Breast epithelium (tissue), 3 donors: ENCODE measurements around the gene FAM187B.

Experiments used
- CTCF ChIP-seq, 3 donors: fragments of 450-650 bp; IDR thresholded peaks; one replicate each; pipeline ENCODE4 v1.5.1; 2016 to 2017; ENCODE audit warnings: antibody characterized with exemption in 3 of 3, mild to moderate bottlenecking in 3 of 3, moderate library complexity in 3 of 3
- POLR2A ChIP-seq: fragments of 450-650 bp; IDR thresholded peaks from one replicate; pipeline ENCODE4 v1.6.1; 2016; ENCODE audit warnings: antibody characterized with exemption, mild to moderate bottlenecking, moderate library complexity

- TF ChIP-seq CTCF (IDR thresholded peaks at IDR 0.05): no peak
- no peak for TF ChIP-seq POLR2A
Observed at GRCh38 chr19:35195830-35196229, 32.7 kb downstream of the FAM187B start.
